ENCODE measurements around the gene AMMECR1L.
"Not testable (repeated sequence)": the region's sequence is repeated elsewhere in the genome, so short reads cannot be mapped to it uniquely, and the experiment has no call there.

Gene AMMECR1L

GRCh38 chr2:127885780-127886592 is at the start of gene AMMECR1L:
TSS of gene AMMECR1L (minus strand) at chr2:127885956. CDS start at chr2:127874234, 11,722 bp downstream.
- peak; percentile 54 for DNase-seq (ENCODE audit: low read depth)

- no peak for DNase-seq (ENCODE audit: low read depth)
Measured at GRCh38 chr2:127935337-127935736, 49.6 kb upstream of the AMMECR1L start.

- DNase-seq (ENCODE audit: low read depth): no peak
Measured at GRCh38 chr2:127932199-127932876, 46.6 kb upstream of the AMMECR1L start.

- no peak for DNase-seq (ENCODE audit: low read depth)
Measured at GRCh38 chr2:127929449-127929848, 43.7 kb upstream of the AMMECR1L start.

- no peak for DNase-seq (ENCODE audit: low read depth)
Measured at GRCh38 chr2:127927384-127927783, 41.6 kb upstream of the AMMECR1L start.

GRCh38 chr2:127917916-127918315 is 32.2 kb upstream of the AMMECR1L start:
- DNase-seq (ENCODE audit: low read depth): no peak

- DNase-seq (ENCODE audit: low read depth): no peak
Measured at GRCh38 chr2:127913808-127914457, 28.2 kb upstream of the AMMECR1L start.

GRCh38 chr2:127911737-127912136 is 26.0 kb upstream of the AMMECR1L start:
- no peak for DNase-seq (ENCODE audit: low read depth)

- no peak for DNase-seq (ENCODE audit: low read depth)
Measured at GRCh38 chr2:127910415-127910814, 24.7 kb upstream of the AMMECR1L start.

- no peak for DNase-seq (ENCODE audit: low read depth)
Measured at GRCh38 chr2:127909019-127909418, 23.3 kb upstream of the AMMECR1L start.

GRCh38 chr2:127907733-127908400 is 22.1 kb upstream of the AMMECR1L start:
- not testable (repeated sequence) for DNase-seq (ENCODE audit: low read depth)

- DNase-seq (ENCODE audit: low read depth): no peak
Measured at GRCh38 chr2:127906206-127906926, 20.6 kb upstream of the AMMECR1L start.

GRCh38 chr2:127901339-127902056 is 15.7 kb upstream of the AMMECR1L start:
- no peak for DNase-seq (ENCODE audit: low read depth)

- no peak for DNase-seq (ENCODE audit: low read depth)
Measured at GRCh38 chr2:127897531-127898211, 11.9 kb upstream of the AMMECR1L start.

GRCh38 chr2:127893494-127893893 is 7.7 kb upstream of the AMMECR1L start:
- DNase-seq (ENCODE audit: low read depth): no peak

GRCh38 chr2:127893033-127893432 is 7.3 kb upstream of the AMMECR1L start:
- no peak for DNase-seq (ENCODE audit: low read depth)

- no peak for DNase-seq (ENCODE audit: low read depth)
Measured at GRCh38 chr2:127891811-127892210, 6.1 kb upstream of the AMMECR1L start.

GRCh38 chr2:127890756-127891155 is 5.0 kb upstream of the AMMECR1L start:
- not testable (repeated sequence) for DNase-seq (ENCODE audit: low read depth)

- DNase-seq (ENCODE audit: low read depth): no peak
Measured at GRCh38 chr2:127888772-127889171, 3.0 kb upstream of the AMMECR1L start.

GRCh38 chr2:127887776-127888130 is 2.0 kb upstream of the AMMECR1L start:
- DNase-seq (ENCODE audit: low read depth): no peak

Measured in activated gamma-delta T cell treated with anti-CD3 and anti-CD28 coated beads, Interleukin-2, amount 50 U/mL, for 16 hours (primary cell).